CD4-positive, alpha-beta T cell treated with Interleukin-10 for 1 hour (primary cell): ENCODE results near the gene SEMA5A.

Experiments
- DNase-seq: peaks from one replicate; pipeline ENCODE4 v3.0.0-alpha.2; 2020

The SEMA5A gene

GRCh38 chr5:9091896-9092662 lies 453.8 kb downstream of the SEMA5A start:
- DNase-seq = no peak

DNA sequence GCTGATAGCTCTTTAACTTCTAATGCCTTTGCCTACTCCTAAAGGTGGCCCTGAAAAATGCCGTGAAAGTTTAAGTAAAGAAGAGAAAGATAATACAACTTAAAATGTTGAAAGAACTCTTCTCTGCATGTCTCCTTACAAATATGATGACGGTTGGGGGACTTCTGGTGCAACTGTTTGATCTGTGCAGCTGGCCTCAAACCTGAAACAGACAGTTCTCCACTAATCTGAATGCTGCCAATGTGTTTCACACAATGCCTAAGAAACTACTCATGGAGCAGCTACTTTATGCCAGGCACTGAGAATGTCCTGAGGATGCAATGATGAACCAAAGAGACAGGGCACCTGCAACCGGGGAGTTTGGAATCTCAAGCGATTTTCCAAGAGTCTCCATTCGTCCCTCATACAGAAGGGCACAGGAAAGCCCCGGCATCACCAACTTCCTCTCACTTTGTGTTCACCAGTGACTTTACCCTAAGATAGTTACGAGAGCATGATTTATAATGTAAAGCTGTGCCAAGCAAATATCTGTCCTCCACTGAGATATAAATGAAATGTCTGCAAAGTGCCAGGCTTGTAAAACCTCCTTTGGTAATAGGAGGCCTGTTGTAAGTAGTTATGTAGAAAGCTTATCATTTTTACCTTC lies 455.4 kb downstream of the SEMA5A start:
- no peak for DNase-seq

GRCh38 chr5:9089893-9090292 lies 456.0 kb downstream of the SEMA5A start:
- no peak for DNase-seq

GRCh38 chr5:9082996-9083395 lies 462.9 kb downstream of the SEMA5A start:
- no peak for DNase-seq

- DNase-seq = no peak
Observed at GRCh38 chr5:9072701-9073100, 473.2 kb downstream of the SEMA5A start.

- no peak for DNase-seq
Observed at GRCh38 chr5:9071524-9071923, 474.4 kb downstream of the SEMA5A start.

- no peak for DNase-seq
Observed at GRCh38 chr5:9071074-9071473, 474.8 kb downstream of the SEMA5A start.

- no peak for DNase-seq
Observed at GRCh38 chr5:9069650-9070049, 476.2 kb downstream of the SEMA5A start.

GRCh38 chr5:9067154-9067553 lies 478.7 kb downstream of the SEMA5A start:
- no peak for DNase-seq

- no peak for DNase-seq
Observed at GRCh38 chr5:9066349-9066748, 479.5 kb downstream of the SEMA5A start.

- DNase-seq = no peak
Observed at GRCh38 chr5:9063615-9064245, 482.1 kb downstream of the SEMA5A start.

DNA sequence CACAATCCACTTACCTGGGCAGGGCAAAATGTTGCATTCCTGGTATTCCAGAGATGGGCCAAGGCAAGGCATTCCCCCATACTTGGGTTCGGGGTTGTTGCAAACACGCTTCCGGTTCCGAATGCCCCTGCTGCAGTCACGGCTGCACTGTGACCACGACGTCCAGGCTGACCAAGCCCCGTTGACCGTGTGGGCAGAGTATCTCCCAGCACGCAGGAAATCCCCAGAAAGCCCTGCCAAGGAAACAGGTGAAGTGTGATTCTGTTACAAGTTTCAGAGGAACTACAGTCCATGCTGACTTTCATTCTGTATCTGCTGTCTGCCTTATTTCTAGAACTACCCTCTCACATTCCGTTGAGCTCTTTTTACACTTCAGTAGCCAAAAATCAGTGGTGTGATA lies 483.0 kb downstream of the SEMA5A start:
- DNase-seq = no peak

DNA sequence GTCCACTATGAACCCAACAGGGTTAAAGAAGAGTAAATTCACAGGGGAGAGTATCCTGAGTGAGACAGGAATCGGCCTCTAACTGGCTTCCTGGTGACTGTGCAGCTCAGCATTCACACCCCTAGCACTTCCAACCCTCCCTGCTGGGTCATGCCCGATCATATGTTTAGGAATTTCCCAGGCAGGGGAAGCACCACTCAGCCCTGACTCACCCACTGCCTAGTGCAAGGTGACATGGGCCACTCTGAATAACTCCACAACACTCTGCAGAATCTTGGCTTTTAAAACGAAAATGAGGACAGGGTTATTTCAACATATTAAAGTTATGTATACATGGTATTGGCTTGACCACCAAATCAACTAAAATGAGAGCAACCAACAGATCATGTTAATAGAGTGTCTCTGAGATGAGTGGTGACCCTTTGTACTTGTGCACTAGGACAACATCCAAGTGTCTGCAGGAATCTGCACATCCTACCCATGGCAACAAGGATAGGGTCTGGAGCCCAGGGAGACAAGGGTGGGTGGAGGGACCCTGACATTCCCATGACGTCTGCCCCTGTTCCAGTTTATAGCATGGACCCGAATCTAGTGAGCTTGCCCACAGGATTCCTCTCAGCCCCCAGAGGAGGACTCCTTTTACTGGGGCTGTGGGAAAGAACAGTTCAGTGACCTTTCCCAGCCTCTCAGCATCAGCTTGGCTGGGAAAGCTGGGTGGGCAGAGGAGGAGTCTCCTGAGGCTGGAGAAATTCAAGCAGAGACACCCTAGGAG lies 485.8 kb downstream of the SEMA5A start:
- no peak for DNase-seq

- DNase-seq = no peak
Observed at GRCh38 chr5:9058666-9059065, 487.2 kb downstream of the SEMA5A start.

DNA sequence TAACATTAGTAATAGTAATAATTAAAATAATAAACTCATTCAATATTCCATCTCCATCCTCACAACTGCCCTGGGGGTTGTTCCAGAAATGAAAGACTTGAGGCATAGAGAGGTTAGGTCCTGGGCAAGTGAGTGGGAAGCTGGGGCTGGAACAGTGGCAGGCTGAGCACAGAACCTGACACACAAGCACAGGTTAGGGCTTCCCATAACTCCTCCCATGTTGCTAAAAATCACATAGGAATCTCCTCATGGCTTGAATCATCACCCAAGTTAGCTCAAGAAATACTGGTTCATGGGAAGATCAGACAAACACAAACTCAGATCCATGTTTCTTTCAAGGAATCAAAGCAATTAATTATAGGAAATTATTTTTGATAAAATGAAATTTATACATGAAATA lies 487.7 kb downstream of the SEMA5A start:
- no peak for DNase-seq

DNA sequence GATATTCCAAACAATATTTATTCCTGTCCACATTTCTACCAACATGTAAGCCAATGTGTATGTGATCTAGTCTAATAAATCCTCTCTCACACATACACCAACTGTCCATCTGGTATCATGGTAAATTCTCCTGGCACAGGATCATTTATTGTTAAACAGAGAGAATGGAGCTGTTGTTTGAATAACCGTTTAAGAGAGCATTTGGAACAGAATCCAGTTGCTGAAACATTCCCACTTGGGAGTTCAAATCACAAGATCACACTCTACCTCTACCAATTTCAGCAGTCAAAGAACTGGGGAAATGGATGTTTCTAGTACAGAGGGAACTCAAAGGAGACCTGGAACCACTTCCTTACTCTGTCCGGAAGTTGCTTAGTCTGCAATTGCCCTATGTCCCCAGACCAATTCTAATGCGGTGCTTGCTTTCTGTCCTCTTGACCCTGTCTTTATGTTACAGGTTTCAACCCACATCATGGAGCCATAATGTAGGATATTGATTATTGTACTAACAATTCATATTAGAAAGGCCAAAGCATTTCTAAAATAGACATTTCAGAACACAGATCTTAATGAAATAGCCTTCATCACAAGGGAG lies 488.4 kb downstream of the SEMA5A start:
- DNase-seq = no peak

- DNase-seq = no peak
Observed at GRCh38 chr5:9056046-9056445, 489.8 kb downstream of the SEMA5A start.

GRCh38 chr5:9054821-9055589 lies 490.9 kb downstream of the SEMA5A start:
- no peak for DNase-seq

DNA sequence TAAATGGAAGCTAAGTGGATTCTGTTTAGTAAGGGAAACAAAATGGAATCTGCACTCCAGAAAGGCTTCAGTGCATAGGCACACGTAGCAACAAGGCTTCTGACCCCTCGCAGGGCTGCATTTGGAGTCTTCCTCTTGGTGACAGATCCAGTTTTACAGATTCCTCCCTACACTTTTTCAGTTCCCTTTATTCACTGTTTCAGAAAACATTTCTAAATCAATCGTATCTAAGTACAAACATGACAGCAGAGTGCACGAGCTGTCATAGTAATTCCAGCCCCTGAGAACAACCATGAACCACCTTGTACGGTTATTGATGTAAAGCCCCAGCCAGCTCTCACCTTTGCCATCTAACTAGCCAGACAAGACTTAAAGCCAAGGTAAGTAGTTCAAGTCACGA lies 491.6 kb downstream of the SEMA5A start:
- DNase-seq = no peak

DNA sequence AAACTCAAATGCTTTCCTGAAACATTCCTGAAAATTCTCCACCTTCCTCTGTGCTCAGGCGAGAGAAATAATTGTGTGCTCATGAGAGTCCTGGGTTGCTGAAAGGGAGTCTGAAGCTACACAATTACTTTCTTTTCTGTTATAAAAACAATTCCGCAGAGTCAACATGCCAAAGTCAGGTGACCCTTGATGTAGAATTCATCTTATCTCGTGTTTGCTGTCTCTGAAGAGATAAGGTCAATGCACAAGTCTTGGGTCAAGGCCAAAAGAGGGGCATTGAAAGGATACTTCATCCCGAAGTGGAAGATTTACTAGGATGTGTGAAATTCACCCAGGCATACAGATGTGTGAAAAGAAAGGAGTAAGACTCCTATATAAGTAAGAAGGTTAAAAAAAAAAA lies 493.5 kb downstream of the SEMA5A start:
- no peak for DNase-seq

- no peak for DNase-seq
Observed at GRCh38 chr5:9051779-9052178, 494.1 kb downstream of the SEMA5A start.

GRCh38 chr5:9047932-9048331 lies 497.9 kb downstream of the SEMA5A start:
- DNase-seq = no peak
